ENCODE data around the gene ZNF334. TPM values are rescaled to one million over a fixed set of nuclear protein-coding genes. Genes with fewer than 3 reads are reported as not detected.
A peak's percentile ranks its signal among the peaks of the same experiment; 100 is the strongest.

ZNF334 gene
- polyA plus RNA-seq, 6 donors from 2014 or later: 0.11 to 0.21 TPM; not detected in 4

DNA sequence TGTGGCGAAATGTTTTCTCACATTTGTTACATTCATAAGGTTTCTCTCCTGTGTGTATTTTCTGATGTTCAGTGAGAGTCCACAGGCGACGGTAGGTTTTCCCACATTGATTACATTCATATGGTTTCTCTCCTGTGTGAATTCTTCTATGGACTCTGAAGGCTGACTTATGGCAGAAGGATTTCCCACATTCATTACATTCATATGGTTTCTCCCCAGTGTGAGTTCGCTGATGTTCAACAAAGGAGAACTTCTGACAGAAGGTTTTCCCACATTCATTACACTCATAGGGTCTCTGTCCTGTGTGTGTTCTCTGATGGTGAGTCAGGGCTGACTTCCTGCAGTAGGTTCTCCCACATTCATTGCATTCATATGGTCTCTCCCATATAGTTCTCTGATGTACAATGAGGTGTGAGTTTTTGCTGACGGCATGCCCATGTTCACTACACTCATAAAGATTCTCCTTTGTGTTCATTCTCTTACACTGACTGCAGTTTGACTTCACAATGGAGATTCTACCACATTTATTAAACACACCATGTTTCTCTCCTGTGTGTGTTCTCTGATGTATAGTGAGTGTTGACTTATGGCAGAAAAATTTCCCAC is 11.9 kb downstream of the ZNF334 start:
- Mint-ChIP-seq H3K27me3 (peaks cover 13 to 52% (median 37%) of the 10 kb centered on the region in 3 donors), H3K4me3 (peak overlapping the region in 1 of 8 donors; percentile 11), H3K9me3 (peaks cover 20 to 53% (median 45%) of the 10 kb centered on the region in 7 donors), H3K27ac (peak overlapping the region in 1 of 6 donors; percentile 5), H3K4me1 (no peaks in the 10 kb centered on the region), H3K36me3 (peaks cover 24 to 26% of the 10 kb centered on the region in 2 donors)
- ATAC-seq (ENCODE audit: low read depth in 2 of 2) (no peak), DNase-seq (no peak)

DNA sequence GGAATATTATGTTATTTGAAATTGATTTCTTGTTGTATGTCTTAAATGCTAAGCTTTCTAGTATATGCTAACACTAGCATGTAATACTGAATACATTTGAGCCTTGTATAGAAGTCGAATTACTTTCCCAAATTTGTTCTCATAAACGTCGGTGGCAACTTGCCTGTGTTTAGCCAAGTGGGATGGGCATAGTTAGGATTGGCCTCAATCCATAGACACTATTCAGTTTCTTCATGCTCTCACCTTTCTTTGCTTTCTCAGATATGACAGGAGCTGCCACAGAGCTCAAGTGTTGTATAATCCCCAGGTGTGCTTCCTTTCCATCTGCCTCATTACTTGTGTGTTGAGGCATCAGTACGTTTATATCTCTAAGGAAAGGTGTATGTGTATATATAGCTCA is 19.3 kb downstream of the ZNF334 start:
- Mint-ChIP-seq H3K36me3 (no peaks in the 10 kb centered on the region), H3K27me3 (peaks cover 31 to 58% (median 55%) of the 10 kb centered on the region in 3 donors), H3K27ac (no peak overlapping the region), H3K4me3 (no peak overlapping the region), H3K9me3 (peaks cover 0 to 4% (median 0%) of the 10 kb centered on the region in 7 donors), H3K4me1 (no peaks in the 10 kb centered on the region)
- DNase-seq (no peak), ATAC-seq (ENCODE audit: low read depth in 2 of 2) (no peak)

DNA sequence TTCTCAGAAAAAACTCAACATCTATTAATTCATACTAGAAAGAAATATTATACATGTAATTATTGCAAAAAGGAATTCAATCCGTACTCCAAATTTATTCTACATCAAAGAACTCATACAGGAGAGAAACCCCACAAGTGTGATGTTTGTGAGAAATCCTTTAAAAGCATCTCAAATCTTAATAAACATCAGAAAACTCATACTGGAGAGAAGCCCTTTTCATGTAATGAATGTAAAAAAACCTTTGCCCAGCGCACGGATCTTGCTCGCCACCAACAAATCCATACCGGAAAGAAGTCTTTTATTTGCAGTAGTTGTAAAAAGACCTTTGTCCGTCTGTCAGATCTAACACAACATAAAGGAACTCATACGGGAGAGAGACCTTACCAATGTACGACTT is 22.0 kb downstream of the ZNF334 start:
- no peaks in the 10 kb centered on the region for H3K4me1 Mint-ChIP-seq
- ATAC-seq (ENCODE audit: low read depth in 2 of 2) (no peak), DNase-seq (no peak)
- H3K9me3 Mint-ChIP-seq: no peaks in the 10 kb centered on the region
- H3K4me3 Mint-ChIP-seq: no peak overlapping the region
- H3K27ac Mint-ChIP-seq: no peak overlapping the region
- H3K36me3 Mint-ChIP-seq: no peaks in the 10 kb centered on the region
- H3K27me3 Mint-ChIP-seq: peaks cover 38 to 63% (median 45%) of the 10 kb centered on the region in 3 donors

DNA sequence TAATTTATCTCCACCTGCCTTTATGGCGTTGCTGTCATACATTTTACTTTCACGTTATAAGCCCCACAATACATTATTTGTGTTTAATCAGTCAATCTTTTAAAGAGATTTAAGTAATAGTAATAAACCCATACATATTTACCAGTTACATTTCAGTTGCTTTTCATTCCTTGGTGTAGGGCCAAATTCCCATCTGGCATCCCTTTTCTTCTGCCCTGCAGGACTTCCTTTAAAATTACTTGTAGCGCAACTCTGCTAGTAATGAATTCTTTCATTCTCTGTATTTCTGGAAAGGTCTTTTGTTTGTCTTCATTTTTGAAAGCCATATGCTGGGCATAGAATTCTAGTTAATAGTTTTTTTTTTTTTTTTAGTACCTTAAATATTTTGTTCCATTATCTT is 24.9 kb downstream of the ZNF334 start:
- no peaks in the 10 kb centered on the region for H3K4me1 Mint-ChIP-seq
- H3K27ac Mint-ChIP-seq: no peak overlapping the region
- H3K36me3 Mint-ChIP-seq: no peaks in the 10 kb centered on the region
- ATAC-seq (ENCODE audit: low read depth in 2 of 2): no peak
- DNase-seq: no peak
- H3K27me3 Mint-ChIP-seq: peaks cover 38 to 71% (median 55%) of the 10 kb centered on the region in 3 donors
- H3K9me3 Mint-ChIP-seq: no peaks in the 10 kb centered on the region
- no peak overlapping the region for H3K4me3 Mint-ChIP-seq

DNA sequence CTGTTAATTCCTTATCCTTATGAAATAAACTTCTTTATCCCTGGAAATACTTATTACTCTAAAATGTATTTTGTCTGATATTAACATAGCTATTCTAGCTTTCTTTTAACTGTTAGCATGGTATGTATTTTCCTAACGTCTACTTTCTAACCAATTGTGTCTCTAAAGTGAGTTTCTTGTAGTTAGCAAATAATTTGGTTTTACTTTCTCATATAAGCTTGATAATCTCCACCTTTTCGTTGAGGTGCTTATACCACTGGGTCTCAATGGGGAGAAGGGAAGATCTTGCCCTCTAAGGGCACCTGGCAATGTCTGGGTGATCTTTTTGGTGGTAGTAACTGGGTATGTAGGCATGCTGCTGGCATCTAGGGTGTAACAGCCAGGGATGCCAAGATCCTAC is 25.7 kb downstream of the ZNF334 start:
- H3K36me3 Mint-ChIP-seq: no peaks in the 10 kb centered on the region
- H3K4me3 Mint-ChIP-seq: no peak overlapping the region
- peaks cover 33 to 71% (median 49%) of the 10 kb centered on the region in 3 donors for H3K27me3 Mint-ChIP-seq
- ATAC-seq (ENCODE audit: low read depth in 2 of 2) (no peak), DNase-seq (no peak)
- H3K27ac Mint-ChIP-seq: no peak overlapping the region
- H3K9me3 Mint-ChIP-seq: no peaks in the 10 kb centered on the region
- no peaks in the 10 kb centered on the region for H3K4me1 Mint-ChIP-seq

DNA sequence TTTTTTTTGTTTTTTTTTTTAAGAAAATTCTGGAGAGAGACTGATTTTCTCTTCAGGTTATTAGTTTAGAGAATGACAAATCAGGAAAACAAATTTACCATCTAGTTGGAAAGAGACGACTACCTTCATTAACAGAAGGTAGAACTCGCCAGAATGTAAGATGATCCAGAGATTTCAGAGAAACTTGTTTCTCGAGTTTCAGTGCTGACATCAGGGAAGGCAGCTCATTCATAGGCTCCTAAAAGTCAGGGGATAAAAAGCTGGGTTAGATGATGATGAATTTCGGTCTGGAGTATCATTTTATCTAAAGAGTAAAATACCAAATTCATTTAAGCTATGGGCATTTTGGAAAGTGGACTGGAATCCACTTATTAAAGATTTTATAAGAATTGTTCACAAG is 27.9 kb downstream of the ZNF334 start:
- Mint-ChIP-seq H3K27me3 (peaks cover 29 to 64% (median 41%) of the 10 kb centered on the region in 3 donors), H3K4me3 (no peak overlapping the region)

DNA sequence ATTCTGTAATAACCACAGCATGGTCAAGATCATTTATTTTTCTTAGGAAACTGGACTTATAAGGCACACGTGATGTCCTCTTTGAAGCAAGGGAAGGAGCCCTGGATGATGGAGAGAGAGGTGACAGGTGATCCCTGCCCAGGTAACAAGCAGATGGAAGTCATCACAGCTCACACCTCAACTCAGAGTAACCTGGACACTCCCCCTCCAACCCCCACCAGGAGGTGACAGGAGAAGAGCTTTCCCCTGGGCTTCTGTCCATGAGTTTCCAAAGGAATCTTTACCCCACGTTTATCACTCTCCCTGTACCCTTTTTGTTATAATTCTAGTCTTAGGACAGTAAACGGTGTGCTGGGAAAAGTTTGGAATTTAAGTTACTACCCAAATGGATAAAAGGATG is 28.4 kb downstream of the ZNF334 start:
- DNase-seq (no peak), ATAC-seq (ENCODE audit: low read depth in 2 of 2) (no peak)
- no peak overlapping the region for H3K4me3 Mint-ChIP-seq
- no peaks in the 10 kb centered on the region for H3K9me3 Mint-ChIP-seq
- H3K36me3 Mint-ChIP-seq: no peaks in the 10 kb centered on the region
- H3K4me1 Mint-ChIP-seq: no peaks in the 10 kb centered on the region
- peaks cover 29 to 66% (median 45%) of the 10 kb centered on the region in 3 donors for H3K27me3 Mint-ChIP-seq
- no peak overlapping the region for H3K27ac Mint-ChIP-seq

More for the DNA sequence above, 27.9 kb downstream of the ZNF334 start:
- Mint-ChIP-seq H3K4me1 (no peaks in the 10 kb centered on the region), H3K9me3 (no peaks in the 10 kb centered on the region), H3K27ac (no peak overlapping the region), H3K36me3 (no peaks in the 10 kb centered on the region)
- ATAC-seq (ENCODE audit: low read depth in 2 of 2) (no peak), DNase-seq (no peak)

DNA sequence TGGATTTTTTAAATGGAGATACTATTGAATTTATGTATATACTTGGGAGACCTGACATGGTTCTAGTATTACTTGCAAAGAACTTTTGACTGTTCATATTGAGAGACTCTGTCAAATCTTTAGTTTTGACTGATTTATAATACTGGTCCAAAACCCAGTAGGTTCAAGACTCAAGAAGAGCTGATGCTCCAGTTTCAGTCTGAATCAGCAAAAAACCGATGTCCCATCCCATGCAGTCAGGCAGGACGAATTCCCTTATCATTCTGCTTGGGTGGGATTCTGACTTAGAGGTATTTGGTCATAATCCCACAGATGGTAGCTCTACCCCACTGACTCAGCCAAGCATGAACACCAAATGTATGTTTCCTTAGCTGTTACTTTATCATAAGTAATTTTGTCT is 29.5 kb downstream of the ZNF334 start:
- Mint-ChIP-seq H3K27ac (no peak overlapping the region), H3K9me3 (no peaks in the 10 kb centered on the region), H3K36me3 (no peaks in the 10 kb centered on the region), H3K27me3 (peaks cover 36 to 68% (median 50%) of the 10 kb centered on the region in 3 donors), H3K4me3 (no peak overlapping the region), H3K4me1 (no peaks in the 10 kb centered on the region)
- ATAC-seq (ENCODE audit: low read depth in 2 of 2): no peak
- no peak for DNase-seq

DNA sequence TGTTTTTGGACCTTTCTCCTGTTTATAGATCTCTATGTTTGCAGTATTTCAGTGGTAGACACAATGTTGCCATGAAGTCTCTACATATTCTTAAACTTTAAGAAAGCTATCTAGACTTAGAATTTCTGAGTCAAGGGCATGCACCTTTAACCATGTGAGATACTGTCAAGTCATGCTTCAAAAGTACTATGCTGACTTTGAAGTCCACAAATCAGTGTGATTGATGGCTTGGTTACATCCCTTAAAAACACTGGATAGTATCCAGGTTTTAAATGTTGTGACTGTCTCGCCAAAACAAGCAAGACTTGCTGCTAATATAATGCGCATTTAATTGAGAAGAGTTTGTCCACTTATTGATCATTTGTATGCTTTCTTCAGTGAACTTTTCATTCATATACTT is 30.5 kb downstream of the ZNF334 start:
- no peaks in the 10 kb centered on the region for H3K36me3 Mint-ChIP-seq
- no peaks in the 10 kb centered on the region for H3K4me1 Mint-ChIP-seq
- DNase-seq (no peak), ATAC-seq (ENCODE audit: low read depth in 2 of 2) (no peak)
- H3K27me3 Mint-ChIP-seq: peaks cover 35 to 67% (median 56%) of the 10 kb centered on the region in 3 donors
- H3K9me3 Mint-ChIP-seq: no peaks in the 10 kb centered on the region
- no peak overlapping the region for H3K27ac Mint-ChIP-seq
- no peak overlapping the region for H3K4me3 Mint-ChIP-seq

DNA sequence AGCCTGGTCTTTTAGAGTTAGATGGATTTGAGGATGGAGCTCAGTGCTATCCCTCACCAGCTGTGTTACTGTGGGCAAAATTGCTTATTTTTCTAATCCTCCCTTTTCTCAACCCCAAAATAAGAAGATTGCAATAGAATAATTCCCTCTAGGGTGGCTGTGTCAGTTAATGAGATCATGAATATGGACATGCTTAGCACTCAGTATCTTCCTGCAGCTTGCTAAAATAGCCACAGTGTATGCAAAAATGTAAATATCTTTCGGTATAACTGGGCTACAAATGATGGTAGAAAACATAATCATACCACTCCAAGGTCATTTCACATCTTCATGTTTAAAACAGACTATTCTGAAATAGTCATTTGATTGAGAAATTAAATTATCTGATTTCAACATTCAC is 35.7 kb downstream of the ZNF334 start:
- DNase-seq (no peak), ATAC-seq (ENCODE audit: low read depth in 2 of 2) (no peak)
- peaks cover 27 to 54% (median 50%) of the 10 kb centered on the region in 3 donors for H3K27me3 Mint-ChIP-seq
- no peaks in the 10 kb centered on the region for H3K36me3 Mint-ChIP-seq
- no peaks in the 10 kb centered on the region for H3K9me3 Mint-ChIP-seq
- H3K27ac Mint-ChIP-seq: no peak overlapping the region
- H3K4me1 Mint-ChIP-seq: no peaks in the 10 kb centered on the region
- no peak overlapping the region for H3K4me3 Mint-ChIP-seq

DNA sequence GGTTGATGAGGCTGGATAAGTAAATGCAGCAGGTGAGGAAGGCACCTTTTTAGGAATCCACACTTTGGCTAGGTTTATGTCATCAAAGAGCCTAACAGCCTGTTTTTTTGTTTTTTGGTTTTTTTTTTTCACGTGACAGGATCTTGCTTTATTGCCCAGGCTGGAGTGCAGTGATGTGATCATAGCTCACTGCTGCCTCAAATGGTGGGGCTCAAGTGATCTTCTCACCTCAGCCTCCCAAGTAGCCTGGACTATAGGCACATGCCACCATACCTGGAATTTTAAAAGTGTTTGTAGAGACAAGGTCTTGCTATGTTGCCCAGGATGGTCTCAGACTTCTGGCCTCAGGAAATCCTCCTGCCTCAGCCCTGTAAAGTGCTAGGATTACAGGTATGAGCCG is 36.1 kb downstream of the ZNF334 start:
- no peak overlapping the region for H3K4me3 Mint-ChIP-seq
- H3K27me3 Mint-ChIP-seq: peaks cover 31 to 58% (median 54%) of the 10 kb centered on the region in 3 donors
- ATAC-seq (ENCODE audit: low read depth in 2 of 2) (no peak), DNase-seq (no peak)
- no peaks in the 10 kb centered on the region for H3K9me3 Mint-ChIP-seq
- H3K27ac Mint-ChIP-seq: no peak overlapping the region
- H3K4me1 Mint-ChIP-seq: no peaks in the 10 kb centered on the region
- no peaks in the 10 kb centered on the region for H3K36me3 Mint-ChIP-seq

DNA sequence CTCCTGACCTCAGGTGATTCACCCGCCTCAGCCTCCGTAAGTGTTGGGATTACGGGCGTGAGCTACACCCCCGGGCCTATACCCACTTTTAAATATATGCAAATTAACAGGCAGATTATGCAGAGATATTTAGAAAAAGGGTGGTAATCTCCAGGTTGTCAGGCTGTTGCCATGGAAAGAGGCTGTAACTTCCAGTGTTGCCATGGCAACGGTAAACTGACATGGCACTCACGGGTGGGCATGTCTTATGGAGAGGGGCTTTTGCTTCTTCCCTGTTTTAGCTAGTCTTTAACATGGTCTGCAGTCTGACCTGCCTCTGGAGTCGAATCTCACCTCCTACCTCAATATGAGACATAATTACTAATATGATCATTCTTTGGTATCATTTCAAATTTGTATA is 44.9 kb downstream of the ZNF334 start:
- DNase-seq (no peak), ATAC-seq (ENCODE audit: low read depth in 2 of 2) (no peak)
- Mint-ChIP-seq H3K4me1 (no peaks in the 10 kb centered on the region), H3K36me3 (no peaks in the 10 kb centered on the region), H3K4me3 (peak overlapping the region in 1 of 8 donors; percentile 9), H3K27me3 (peaks cover 8 to 36% (median 26%) of the 10 kb centered on the region in 3 donors), H3K27ac (no peak overlapping the region), H3K9me3 (no peaks in the 10 kb centered on the region)

DNA sequence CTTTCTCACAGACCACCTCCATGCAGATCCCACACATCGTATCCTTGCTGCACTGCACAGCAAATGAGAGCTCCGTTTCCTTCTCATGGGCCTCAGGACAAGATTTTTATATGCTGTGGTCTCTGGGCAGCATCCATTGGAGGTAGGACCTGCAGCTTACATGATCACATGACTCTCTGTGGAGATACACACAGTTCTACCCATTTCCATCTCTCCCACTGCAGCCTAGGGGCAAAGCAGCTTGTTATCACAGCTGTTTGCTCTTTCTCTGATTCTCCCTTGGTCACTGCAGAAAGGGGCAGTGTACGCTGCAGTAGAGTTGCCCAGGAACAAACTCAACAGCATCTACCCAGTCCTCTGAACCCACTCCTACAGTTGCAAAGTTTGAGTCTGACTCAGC is 48.9 kb downstream of the ZNF334 start:
- Mint-ChIP-seq H3K27ac (no peak overlapping the region), H3K9me3 (no peaks in the 10 kb centered on the region), H3K36me3 (no peaks in the 10 kb centered on the region), H3K4me3 (no peak overlapping the region), H3K27me3 (peaks cover 13 to 39% (median 17%) of the 10 kb centered on the region in 3 donors), H3K4me1 (peaks cover 0 to 2% (median 0%) of the 10 kb centered on the region in 3 donors)
- ATAC-seq (ENCODE audit: low read depth in 2 of 2): no peak
- DNase-seq: no peak

DNA sequence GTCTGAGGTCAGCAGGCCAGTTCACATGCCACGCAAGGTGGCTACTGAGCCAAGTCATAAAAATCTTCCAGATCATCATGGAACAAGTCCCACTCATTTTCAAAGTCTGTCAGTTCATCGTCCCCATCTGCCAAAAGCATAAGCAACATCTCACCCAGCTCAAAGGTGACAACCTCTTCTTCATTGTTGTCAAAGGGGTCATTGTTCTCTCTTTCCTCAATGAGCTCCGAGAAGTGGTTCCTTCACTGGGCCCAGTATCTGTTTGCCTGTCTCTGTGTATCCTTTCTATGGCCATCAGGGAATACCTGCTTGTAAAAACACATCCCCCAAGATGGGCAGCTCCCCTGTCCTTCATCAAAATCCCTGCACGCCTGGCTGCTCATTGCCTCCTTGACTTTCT is 49.5 kb downstream of the ZNF334 start:
- H3K27ac Mint-ChIP-seq: no peak overlapping the region
- H3K4me3 Mint-ChIP-seq: no peak overlapping the region
- H3K4me1 Mint-ChIP-seq: peaks cover 0 to 6% (median 0%) of the 10 kb centered on the region in 3 donors
- DNase-seq (no peak), ATAC-seq (ENCODE audit: low read depth in 2 of 2) (no peak)
- H3K9me3 Mint-ChIP-seq: no peaks in the 10 kb centered on the region
- no peaks in the 10 kb centered on the region for H3K36me3 Mint-ChIP-seq
- peaks cover 16 to 45% (median 17%) of the 10 kb centered on the region in 3 donors for H3K27me3 Mint-ChIP-seq
